Measurements from ENCODE around the gene CYRIA. TPM values are rescaled to one million over a fixed set of nuclear protein-coding genes. Genes with fewer than 3 reads are reported as not detected.

CYRIA gene
- total and polyA plus RNA-seq, 3 donors from 2014 or later: 2.6 to 4.8 (median 4.1) TPM

DNA sequence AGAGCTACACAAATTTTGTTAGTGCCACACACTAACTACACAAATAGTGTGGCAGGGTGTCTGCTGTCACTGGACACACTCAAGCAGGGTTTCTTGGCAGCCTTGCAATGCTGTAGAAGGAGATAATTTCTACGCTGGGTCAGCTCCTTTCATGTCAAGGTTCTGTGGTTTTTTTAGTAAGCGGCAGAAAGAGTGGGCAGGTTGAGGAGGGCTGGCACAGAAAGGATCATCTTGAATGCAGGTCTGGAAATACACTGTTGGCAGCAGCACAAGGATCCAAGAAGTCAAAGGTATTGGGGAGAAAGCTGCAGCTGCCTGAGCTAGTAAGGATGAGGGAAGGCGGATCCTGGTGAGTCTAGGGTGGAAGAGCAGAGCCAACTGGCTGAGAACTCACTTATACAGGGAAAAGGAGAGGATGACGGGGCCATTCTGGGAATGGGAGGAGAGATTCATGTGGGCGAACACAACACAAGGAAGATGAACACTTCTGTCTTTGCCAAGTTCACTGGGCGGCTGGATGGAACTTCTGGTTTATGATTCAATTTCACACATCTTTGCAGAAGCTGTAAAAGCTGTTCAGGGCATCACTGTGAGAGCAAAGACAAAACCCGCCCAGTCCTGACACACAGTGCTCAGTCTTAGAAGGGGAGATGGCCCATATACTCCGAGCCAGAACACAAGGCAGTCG, 16.9 kb upstream of the CYRIA start:
- WGBS, 2 donors: 84 to 86% methylated on average over 7 to 9 of the region's 9 CpGs
- H3K27ac ChIP-seq: no peak overlapping the region
- intact Hi-C loops (cut with DNase I; ENCODE audit: low total_unique reads): no loop called here

DNA sequence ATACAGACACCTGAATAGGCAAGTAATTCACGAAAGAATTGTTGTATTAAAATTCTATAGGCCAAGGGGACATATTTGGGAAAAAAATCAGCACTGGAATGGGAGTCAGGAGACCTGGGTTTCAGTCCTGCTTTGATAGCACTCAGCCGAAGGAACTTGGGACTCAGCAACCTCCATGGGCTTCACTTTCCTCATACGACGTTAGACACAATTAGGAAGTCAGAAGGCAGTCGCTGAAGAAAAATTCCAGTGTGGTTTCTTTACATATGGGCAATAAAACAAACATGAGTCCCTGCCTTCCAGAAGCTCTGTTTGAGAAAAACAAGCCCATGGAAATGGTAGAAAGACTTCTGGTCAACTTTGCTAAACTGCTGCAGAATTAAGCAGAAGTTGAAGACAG, 15.1 kb upstream of the CYRIA start:
- Histone ChIP-seq H3K4me3 (no peak overlapping the region), H3K27me3 (no peaks in the 10 kb centered on the region), H3K9me3 (no peaks in the 10 kb centered on the region), H3K4me1 (no peaks in the 10 kb centered on the region), H3K27ac (no peak overlapping the region), H3K36me3 (ENCODE audit: low read depth, missing control alignments) (no peaks in the 10 kb centered on the region)
- no peak for DNase-seq
- intact Hi-C loops (cut with DNase I; ENCODE audit: low total_unique reads): no loop called here
- 81 to 86% methylated on average over 5 of the region's 5 CpGs for WGBS, 2 donors
- TF ChIP-seq POLR2A (IDR thresholded peaks at IDR 0.05): no peak
- TF ChIP-seq, protein P1, sequence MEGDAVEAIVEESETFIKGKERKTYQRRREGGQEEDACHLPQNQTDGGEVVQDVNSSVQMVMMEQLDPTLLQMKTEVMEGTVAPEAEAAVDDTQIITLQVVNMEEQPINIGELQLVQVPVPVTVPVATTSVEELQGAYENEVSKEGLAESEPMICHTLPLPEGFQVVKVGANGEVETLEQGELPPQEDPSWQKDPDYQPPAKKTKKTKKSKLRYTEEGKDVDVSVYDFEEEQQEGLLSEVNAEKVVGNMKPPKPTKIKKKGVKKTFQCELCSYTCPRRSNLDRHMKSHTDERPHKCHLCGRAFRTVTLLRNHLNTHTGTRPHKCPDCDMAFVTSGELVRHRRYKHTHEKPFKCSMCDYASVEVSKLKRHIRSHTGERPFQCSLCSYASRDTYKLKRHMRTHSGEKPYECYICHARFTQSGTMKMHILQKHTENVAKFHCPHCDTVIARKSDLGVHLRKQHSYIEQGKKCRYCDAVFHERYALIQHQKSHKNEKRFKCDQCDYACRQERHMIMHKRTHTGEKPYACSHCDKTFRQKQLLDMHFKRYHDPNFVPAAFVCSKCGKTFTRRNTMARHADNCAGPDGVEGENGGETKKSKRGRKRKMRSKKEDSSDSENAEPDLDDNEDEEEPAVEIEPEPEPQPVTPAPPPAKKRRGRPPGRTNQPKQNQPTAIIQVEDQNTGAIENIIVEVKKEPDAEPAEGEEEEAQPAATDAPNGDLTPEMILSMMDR (IDR thresholded peaks at IDR 0.05): no peak

More for the DNA sequence above, 16.9 kb upstream of the CYRIA start:
- Histone ChIP-seq H3K4me1 (no peaks in the 10 kb centered on the region), H3K36me3 (ENCODE audit: low read depth, missing control alignments) (no peaks in the 10 kb centered on the region), H3K9me3 (no peaks in the 10 kb centered on the region), H3K27me3 (no peaks in the 10 kb centered on the region), H3K4me3 (no peak overlapping the region)
- no peak for DNase-seq
- TF ChIP-seq POLR2A (IDR thresholded peaks at IDR 0.05): no peak
- TF ChIP-seq, protein P1 (IDR thresholded peaks at IDR 0.05): no peak

DNA sequence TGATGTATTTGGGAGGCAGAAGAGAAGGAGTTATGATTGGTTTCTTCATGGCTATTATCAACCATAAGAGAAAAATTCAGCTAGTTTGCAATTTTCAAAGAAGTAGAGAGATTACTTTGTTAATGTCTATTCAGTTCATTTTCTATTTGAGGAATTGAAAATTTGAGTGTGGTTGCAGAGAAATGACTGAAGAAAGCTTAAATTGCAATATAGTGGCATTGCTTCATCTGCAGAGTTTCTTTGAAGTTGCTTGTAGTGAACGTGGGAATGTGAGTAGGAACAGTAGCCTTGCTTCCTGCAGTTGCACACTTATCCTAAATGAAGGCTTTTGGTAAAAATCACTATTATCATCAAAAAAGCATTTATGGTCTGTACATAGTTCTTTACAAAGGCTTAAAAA, 14.7 kb upstream of the CYRIA start:
- no peak for DNase-seq
- intact Hi-C loops (cut with DNase I; ENCODE audit: low total_unique reads): no loop called here
- Histone ChIP-seq H3K4me1 (no peaks in the 10 kb centered on the region), H3K9me3 (no peaks in the 10 kb centered on the region), H3K27me3 (no peaks in the 10 kb centered on the region), H3K36me3 (ENCODE audit: low read depth, missing control alignments) (no peaks in the 10 kb centered on the region), H3K27ac (no peak overlapping the region), H3K4me3 (no peak overlapping the region)
- 57 to 73% methylated on average over 1 of the region's 1 CpG for WGBS, 2 donors
- TF ChIP-seq, protein P1 (IDR thresholded peaks at IDR 0.05): no peak
- no peak for TF ChIP-seq POLR2A (IDR thresholded peaks at IDR 0.05)

DNA sequence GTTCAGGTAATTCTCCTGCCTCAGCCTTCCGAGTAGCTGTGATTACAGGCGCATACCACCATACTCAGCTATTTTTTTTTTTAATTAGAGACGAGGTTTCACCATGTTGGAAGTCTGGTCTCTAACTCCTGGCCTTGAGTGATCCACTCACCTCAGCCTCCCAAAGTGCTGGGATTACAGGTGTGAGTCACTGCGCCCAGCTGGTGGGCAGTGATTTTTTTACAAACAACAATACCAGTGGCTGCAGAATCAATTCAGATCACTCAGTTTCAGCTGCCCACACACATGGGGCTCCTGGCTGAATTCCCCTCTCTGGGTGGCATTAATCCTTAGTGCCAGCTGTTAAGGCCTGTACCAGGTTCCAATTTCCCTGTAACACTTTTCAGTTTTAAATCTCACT, 13.3 kb upstream of the CYRIA start:
- no peak for TF ChIP-seq POLR2A (IDR thresholded peaks at IDR 0.05)
- TF ChIP-seq, protein P1 (IDR thresholded peaks at IDR 0.05): no peak
- WGBS, 2 donors: 86 to 95% methylated on average over 4 of the region's 4 CpGs
- intact Hi-C loops (cut with DNase I; ENCODE audit: low total_unique reads): no loop called here

DNA sequence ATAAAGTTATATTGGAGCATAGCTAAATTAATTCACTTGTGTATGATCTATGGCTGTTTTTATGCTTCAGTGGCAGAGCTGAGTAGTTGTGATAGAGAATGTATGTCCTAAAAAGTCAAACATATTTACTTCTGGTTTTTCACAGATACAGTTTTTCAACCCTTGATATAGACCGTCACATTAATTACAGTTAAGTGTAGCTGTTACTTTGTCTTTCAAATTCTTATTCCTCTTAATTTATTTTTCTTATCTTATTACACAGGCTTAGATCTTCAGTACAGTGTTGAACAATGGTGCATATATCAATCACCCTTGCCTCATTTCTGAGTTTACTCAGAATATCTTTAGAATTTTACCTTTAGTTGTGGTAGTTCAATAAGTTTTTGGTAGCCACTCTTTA, 12.2 kb upstream of the CYRIA start:
- Histone ChIP-seq H3K27ac (no peak overlapping the region), H3K4me3 (no peak overlapping the region), H3K36me3 (ENCODE audit: low read depth, missing control alignments) (no peaks in the 10 kb centered on the region), H3K9me3 (no peaks in the 10 kb centered on the region), H3K27me3 (no peaks in the 10 kb centered on the region), H3K4me1 (no peaks in the 10 kb centered on the region)
- TF ChIP-seq, protein P1 (IDR thresholded peaks at IDR 0.05): no peak
- no peak for DNase-seq
- intact Hi-C loops (cut with DNase I; ENCODE audit: low total_unique reads): no loop called here
- 82 to 93% methylated on average over 1 of the region's 1 CpG for WGBS, 2 donors

More for the DNA sequence above, 13.3 kb upstream of the CYRIA start:
- Histone ChIP-seq H3K9me3 (no peaks in the 10 kb centered on the region), H3K4me3 (no peak overlapping the region), H3K36me3 (ENCODE audit: low read depth, missing control alignments) (no peaks in the 10 kb centered on the region), H3K27me3 (no peaks in the 10 kb centered on the region), H3K4me1 (no peaks in the 10 kb centered on the region), H3K27ac (no peak overlapping the region)
- DNase-seq: no peak

Data from testis (tissue), 3 donors.